SK-N-SH (cell line): ENCODE results near the gene NEUROG2. TPM values are rescaled to one million over a fixed set of nuclear protein-coding genes. Genes with fewer than 3 reads are reported as not detected.

ENCODE experiments used
- CTCF ChIA-PET: fragments of 300-600, 350-600 bp; formaldehyde crosslinking; extraction: SDS; loops from one replicate; lab custom pipeline; 2021; lab: Yijun Ruan, JAX
- POLR2A ChIA-PET: fragments of 350-600 bp; sonication (Branson Sonifier 250); formaldehyde crosslinking; extraction: SDS; loops from one replicate; lab custom pipeline; 2020; ENCODE audit warnings: antibody characterized with exemption, inconsistent platforms; lab: Yijun Ruan, JAX
- DNase-seq: peaks from one replicate; pipeline ENCODE4 v3.0.0; 2012
- H2AFZ ChIP-seq: fragments of 200-600 bp; sonication (generic); 2 replicates; pipeline ENCODE4 v1.8.1; 2016; ENCODE audit warnings: antibody characterized with exemption, mild to moderate bottlenecking, low read depth
- H3F3A ChIP-seq: fragments of 200-600 bp; sonication (generic); replicated peaks from 2 replicates; pipeline ENCODE3; 2016; ENCODE audit warnings: antibody characterized with exemption, mild to moderate bottlenecking; ENCODE audit not compliant: insufficient read depth
- H3K27ac ChIP-seq, 2 experiments: fragments of 200-500 bp in 1 of 2; fragments of 200-600 bp in 1 of 2; sonication (Bioruptor generic) in 1 of 2; sonication (generic), shearing (Covaris generic) in 1 of 2; 2 replicates each; pipeline versions ENCODE4 v1.5.1 to v1.6.1; 2014 to 2016; ENCODE audit warnings: low read depth in 2 of 2, inconsistent platforms in 1 of 2, low read length in 1 of 2, mild to moderate bottlenecking in 1 of 2, mixed read lengths in 1 of 2
- H3K27me3 ChIP-seq: fragments of 200-600 bp; sonication (generic), shearing (Covaris generic); 2 replicates; pipeline ENCODE4 v1.6.1; 2016; ENCODE audit warnings: mixed run types; ENCODE audit not compliant: insufficient read depth
- H3K36me3 ChIP-seq, 2 experiments: fragments of 200-500 bp in 1 of 2; fragments of 200-600 bp in 1 of 2; sonication (Bioruptor generic) in 1 of 2; sonication (generic) in 1 of 2; replicated peaks in 1 of 2; 2 replicates each; pipeline versions ENCODE3 to v1.5.1; 2014 to 2016; ENCODE audit warnings: low read length in 1 of 2, mild to moderate bottlenecking in 1 of 2; ENCODE audit not compliant: insufficient read depth in 2 of 2, control insufficient read depth in 1 of 2
- H3K4me1 ChIP-seq, 2 experiments: fragments of 200-500 bp in 1 of 2; fragments of 200-600 bp in 1 of 2; sonication (Bioruptor generic) in 1 of 2; sonication (generic), shearing (Covaris generic) in 1 of 2; 2 replicates each; pipeline versions ENCODE4 v1.5.1 to v1.6.1; 2014 to 2016; ENCODE audit warnings: low read depth in 1 of 2, low read length in 1 of 2, mixed run types in 1 of 2; ENCODE audit not compliant: insufficient read depth in 2 of 2, control insufficient read depth in 1 of 2
- H3K4me2 ChIP-seq: fragments of 200-600 bp; sonication (generic), shearing (Covaris generic); 2 replicates; pipeline ENCODE4 v1.6.1; 2017; ENCODE audit warnings: mixed run types
- H3K4me3 ChIP-seq, 2 experiments: fragments of 200-500 bp in 1 of 2; fragments of 200-600 bp in 1 of 2; sonication (Bioruptor generic) in 1 of 2; sonication (generic), shearing (Covaris generic) in 1 of 2; 2 replicates each; pipeline versions ENCODE4 v1.5.1 to v1.8.1; 2014 to 2016; ENCODE audit warnings: low read depth in 2 of 2, inconsistent platforms in 1 of 2, low read length in 1 of 2, mild to moderate bottlenecking in 1 of 2, mixed read lengths in 1 of 2, moderate library complexity in 1 of 2
- H3K79me2 ChIP-seq: fragments of 200-600 bp; sonication (generic); 2 replicates; pipeline ENCODE4 v1.8.1; 2017; ENCODE audit warnings: mild to moderate bottlenecking; ENCODE audit not compliant: insufficient read depth
- H3K9ac ChIP-seq: fragments of 200-600 bp; sonication (generic); 2 replicates; pipeline ENCODE4 v1.6.1; 2017; ENCODE audit warnings: mixed run types
- H3K9me2 ChIP-seq: fragments of 200-600 bp; sonication (generic); 2 replicates; pipeline ENCODE4 v1.6.1; 2017; ENCODE audit warnings: mixed run types
- H3K9me3 ChIP-seq: fragments of 200-600 bp; sonication (generic); 2 replicates; pipeline ENCODE4 v1.6.1; 2017; ENCODE audit warnings: mixed run types, mild to moderate bottlenecking, moderate library complexity
- H4K20me1 ChIP-seq: fragments of 200-600 bp; sonication (generic); 2 replicates; pipeline ENCODE4 v1.6.1; 2017; ENCODE audit warnings: mild to moderate bottlenecking, mixed run types; ENCODE audit not compliant: insufficient read depth
- EP300 ChIP-seq, 2 experiments: IDR thresholded peaks; 2 replicates each; pipeline versions ENCODE4 v1.4.0 to v1.6.1; 2012; ENCODE audit warnings: borderline replicate concordance in 1 of 2, low read depth in 1 of 2, low read length in 1 of 2
- EZH2phosphoT487 ChIP-seq: fragments of 200-600 bp; sonication (generic); IDR thresholded peaks from 2 replicates; pipeline ENCODE4 v1.6.1; 2017; ENCODE audit warnings: low read depth, mixed run types, mild to moderate bottlenecking, antibody characterized with exemption, moderate library complexity, borderline replicate concordance
- FOSL2 ChIP-seq: IDR thresholded peaks from 2 replicates; pipeline ENCODE4 v1.4.0; 2012; ENCODE audit warnings: low read depth, mild to moderate bottlenecking, moderate library complexity, borderline replicate concordance
- GABPA ChIP-seq: IDR thresholded peaks from 2 replicates; pipeline ENCODE4 v1.4.0; 2012; ENCODE audit warnings: low read depth, mild to moderate bottlenecking
- GATA2 ChIP-seq: sonication (generic); formaldehyde crosslinking; IDR thresholded peaks from 2 replicates; pipeline ENCODE4 v1.5.0; 2020; ENCODE audit warnings: mild to moderate bottlenecking, missing genetic modification reagents
- MEF2A ChIP-seq: IDR thresholded peaks from 2 replicates; pipeline ENCODE4 v1.4.0; 2012; ENCODE audit warnings: low read depth, borderline replicate concordance
- NFIC ChIP-seq: IDR thresholded peaks from 2 replicates; pipeline ENCODE4 v1.4.0; 2012; ENCODE audit warnings: borderline replicate concordance
- RXRA ChIP-seq: IDR thresholded peaks from 2 replicates; pipeline ENCODE4 v1.4.0; 2012; ENCODE audit warnings: low read depth, mild to moderate bottlenecking, borderline replicate concordance
- SMC3 ChIP-seq: IDR thresholded peaks from 2 replicates; pipeline ENCODE4 v1.6.1; 2012; ENCODE audit warnings: low read depth, low read length, improper control_type of control experiment
- TCF12 ChIP-seq: IDR thresholded peaks from 2 replicates; pipeline ENCODE4 v1.4.0; 2012
- WGBS: methylation state at CpG from one replicate; pipeline ENCODE4 v1.1.6; 2017; ENCODE audit warnings: low lambda C conversion rate; 5-methylcytosine and 5-hydroxymethylcytosine counted together
- polyA plus RNA-seq, 3 experiments: library from polyadenylated mRNA; depleted of rRNA; stranded (reverse); fragments of >200 nt; gene quantifications; 2 replicates each; pipeline ENCODE4 v1.2.3, GENCODE V29; 2012
- TF ChIP-seq, protein P1 (sequence below): IDR thresholded peaks from 2 replicates; pipeline ENCODE4; 2012
- TF ChIP-seq, protein P2 (sequence below): IDR thresholded peaks from 2 replicates; pipeline ENCODE4 v1.4.0; 2012; ENCODE audit warnings: low read depth
- TF ChIP-seq, protein P3 (sequence below): IDR thresholded peaks from 2 replicates; pipeline ENCODE4 v1.4.0; 2012; ENCODE audit warnings: low read depth, borderline replicate concordance
- TF ChIP-seq, protein P4 (sequence below): fragments of 150-350 bp; IDR thresholded peaks from 2 replicates; pipeline ENCODE4 v1.6.1; 2016; ENCODE audit warnings: mild to moderate bottlenecking, low read depth, low read length
- TF ChIP-seq, protein P5 (sequence below): IDR thresholded peaks from 2 replicates; pipeline ENCODE4 v1.4.0; 2012; ENCODE audit warnings: low read depth, borderline replicate concordance
- TF ChIP-seq, protein P6 (sequence below): fragments of 200-600 bp; sonication (generic); IDR thresholded peaks from 2 replicates; pipeline ENCODE4 v1.6.1; 2017; ENCODE audit warnings: antibody characterized with exemption, mild to moderate bottlenecking, moderate library complexity

Gene NEUROG2
- polyA plus RNA-seq, 1 of the 3 experiments (the other 2 are of a cell fraction), result not detected

DNA sequence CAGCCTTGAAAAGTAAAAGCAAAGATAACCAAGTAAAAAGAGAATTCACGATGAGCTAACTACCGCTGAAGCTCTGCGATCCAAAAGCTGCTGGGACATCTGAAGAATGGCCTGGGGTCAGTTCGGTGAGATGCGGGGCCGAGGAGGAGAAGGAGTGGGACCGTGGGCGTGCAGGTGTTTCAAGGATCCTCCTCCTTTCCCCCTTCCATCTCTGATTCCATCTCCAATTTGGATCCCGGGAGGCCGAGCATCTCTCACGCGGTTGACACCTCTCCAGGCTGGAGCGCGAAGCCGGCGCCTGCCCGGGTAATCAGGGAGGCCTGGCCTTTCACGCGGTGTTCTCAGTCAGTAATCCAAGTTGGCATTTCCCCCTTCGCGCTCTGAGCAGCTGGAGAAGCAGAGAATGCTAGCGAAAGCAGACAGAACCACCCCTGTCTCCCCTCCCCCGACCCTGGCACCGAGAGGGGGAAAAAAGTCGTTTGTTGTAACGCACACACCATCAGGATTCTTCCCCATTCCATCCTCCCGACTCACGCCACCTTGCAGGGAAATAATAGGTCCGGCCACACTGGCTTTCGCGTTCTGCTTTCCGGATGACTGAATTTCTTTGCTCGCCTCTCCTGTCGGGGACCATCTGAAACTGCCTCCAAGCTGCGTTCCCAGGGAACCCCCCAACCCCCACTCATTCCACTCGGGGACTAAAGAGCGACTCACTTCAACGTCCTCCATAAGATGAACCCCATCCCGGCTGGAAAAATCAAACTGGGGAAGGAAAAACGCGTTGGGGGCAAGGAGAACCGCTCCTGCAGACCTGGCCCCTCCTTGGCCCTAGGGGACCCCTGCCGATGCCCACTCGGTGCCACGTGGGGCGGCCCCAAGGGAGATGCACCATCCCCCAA, 6.5 kb downstream of the NEUROG2 start:
- peak overlapping the region; percentile 81; the same call in 1 of the 2 replicates for H2AFZ ChIP-seq

More for the DNA sequence above, 6.5 kb downstream of the NEUROG2 start:
- Histone ChIP-seq H3K27ac (no peak overlapping the region), H3K9me3 (no peaks in the 10 kb centered on the region), H3K9ac (no peak overlapping the region), H3K4me1 (peaks cover 4 to 22% of the 10 kb centered on the region in 2 experiments; a peak in 3 of 4 replicates), H3F3A (no peaks in the 10 kb centered on the region), H3K79me2 (no peaks in the 10 kb centered on the region), H4K20me1 (no peaks in the 10 kb centered on the region), H3K27me3 (peaks cover 15% of the 10 kb centered on the region), H3K9me2 (no peaks in the 10 kb centered on the region), H3K4me2 (peak overlapping the region; percentile 92), H3K4me3 (peak overlapping the region; percentile 46 to 67), H3K36me3 (no peaks in the 10 kb centered on the region)
- ChIA-PET CTCF (interaction anchor here (1.4 to 2.4 kb wide), 5 partner anchors 9 to 189 kb away, joined by 3 to 8 read pairs (median 6); no protein-coding TSS in a partner anchor), POLR2A (no interaction called here)
- peak; percentile 49 for DNase-seq
- 26% methylated on average over 43 of the region's 46 CpGs for WGBS
- TF ChIP-seq FOSL2 (no peak), GABPA (no peak), TCF12 (no peak), MEF2A (no peak), SMC3 (no peak), NFIC (no peak), EZH2phosphoT487 (no peak), RXRA (no peak), EP300 (IDR thresholded peaks at IDR 0.05; ENCODE audit: borderline replicate concordance in 1 of 2, low read depth in 1 of 2, low read length in 1 of 2) (no peak), GATA2 (no peak)
- TF ChIP-seq, protein P1, sequence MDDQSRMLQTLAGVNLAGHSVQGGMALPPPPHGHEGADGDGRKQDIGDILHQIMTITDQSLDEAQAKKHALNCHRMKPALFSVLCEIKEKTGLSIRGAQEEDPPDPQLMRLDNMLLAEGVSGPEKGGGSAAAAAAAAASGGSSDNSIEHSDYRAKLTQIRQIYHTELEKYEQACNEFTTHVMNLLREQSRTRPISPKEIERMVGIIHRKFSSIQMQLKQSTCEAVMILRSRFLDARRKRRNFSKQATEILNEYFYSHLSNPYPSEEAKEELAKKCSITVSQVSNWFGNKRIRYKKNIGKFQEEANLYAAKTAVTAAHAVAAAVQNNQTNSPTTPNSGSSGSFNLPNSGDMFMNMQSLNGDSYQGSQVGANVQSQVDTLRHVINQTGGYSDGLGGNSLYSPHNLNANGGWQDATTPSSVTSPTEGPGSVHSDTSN, result no peak
- TF ChIP-seq, protein P2, sequence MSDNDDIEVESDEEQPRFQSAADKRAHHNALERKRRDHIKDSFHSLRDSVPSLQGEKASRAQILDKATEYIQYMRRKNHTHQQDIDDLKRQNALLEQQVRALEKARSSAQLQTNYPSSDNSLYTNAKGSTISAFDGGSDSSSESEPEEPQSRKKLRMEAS, result no peak
- TF ChIP-seq, protein P3, sequence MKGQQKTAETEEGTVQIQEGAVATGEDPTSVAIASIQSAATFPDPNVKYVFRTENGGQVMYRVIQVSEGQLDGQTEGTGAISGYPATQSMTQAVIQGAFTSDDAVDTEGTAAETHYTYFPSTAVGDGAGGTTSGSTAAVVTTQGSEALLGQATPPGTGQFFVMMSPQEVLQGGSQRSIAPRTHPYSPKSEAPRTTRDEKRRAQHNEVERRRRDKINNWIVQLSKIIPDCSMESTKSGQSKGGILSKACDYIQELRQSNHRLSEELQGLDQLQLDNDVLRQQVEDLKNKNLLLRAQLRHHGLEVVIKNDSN, result no peak
- TF ChIP-seq, protein P4, sequence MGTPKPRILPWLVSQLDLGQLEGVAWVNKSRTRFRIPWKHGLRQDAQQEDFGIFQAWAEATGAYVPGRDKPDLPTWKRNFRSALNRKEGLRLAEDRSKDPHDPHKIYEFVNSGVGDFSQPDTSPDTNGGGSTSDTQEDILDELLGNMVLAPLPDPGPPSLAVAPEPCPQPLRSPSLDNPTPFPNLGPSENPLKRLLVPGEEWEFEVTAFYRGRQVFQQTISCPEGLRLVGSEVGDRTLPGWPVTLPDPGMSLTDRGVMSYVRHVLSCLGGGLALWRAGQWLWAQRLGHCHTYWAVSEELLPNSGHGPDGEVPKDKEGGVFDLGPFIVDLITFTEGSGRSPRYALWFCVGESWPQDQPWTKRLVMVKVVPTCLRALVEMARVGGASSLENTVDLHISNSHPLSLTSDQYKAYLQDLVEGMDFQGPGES, result no peak
- TF ChIP-seq, protein P5, sequence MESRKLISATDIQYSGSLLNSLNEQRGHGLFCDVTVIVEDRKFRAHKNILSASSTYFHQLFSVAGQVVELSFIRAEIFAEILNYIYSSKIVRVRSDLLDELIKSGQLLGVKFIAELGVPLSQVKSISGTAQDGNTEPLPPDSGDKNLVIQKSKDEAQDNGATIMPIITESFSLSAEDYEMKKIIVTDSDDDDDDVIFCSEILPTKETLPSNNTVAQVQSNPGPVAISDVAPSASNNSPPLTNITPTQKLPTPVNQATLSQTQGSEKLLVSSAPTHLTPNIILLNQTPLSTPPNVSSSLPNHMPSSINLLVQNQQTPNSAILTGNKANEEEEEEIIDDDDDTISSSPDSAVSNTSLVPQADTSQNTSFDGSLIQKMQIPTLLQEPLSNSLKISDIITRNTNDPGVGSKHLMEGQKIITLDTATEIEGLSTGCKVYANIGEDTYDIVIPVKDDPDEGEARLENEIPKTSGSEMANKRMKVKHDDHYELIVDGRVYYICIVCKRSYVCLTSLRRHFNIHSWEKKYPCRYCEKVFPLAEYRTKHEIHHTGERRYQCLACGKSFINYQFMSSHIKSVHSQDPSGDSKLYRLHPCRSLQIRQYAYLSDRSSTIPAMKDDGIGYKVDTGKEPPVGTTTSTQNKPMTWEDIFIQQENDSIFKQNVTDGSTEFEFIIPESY, result no peak
- TF ChIP-seq, protein P6, sequence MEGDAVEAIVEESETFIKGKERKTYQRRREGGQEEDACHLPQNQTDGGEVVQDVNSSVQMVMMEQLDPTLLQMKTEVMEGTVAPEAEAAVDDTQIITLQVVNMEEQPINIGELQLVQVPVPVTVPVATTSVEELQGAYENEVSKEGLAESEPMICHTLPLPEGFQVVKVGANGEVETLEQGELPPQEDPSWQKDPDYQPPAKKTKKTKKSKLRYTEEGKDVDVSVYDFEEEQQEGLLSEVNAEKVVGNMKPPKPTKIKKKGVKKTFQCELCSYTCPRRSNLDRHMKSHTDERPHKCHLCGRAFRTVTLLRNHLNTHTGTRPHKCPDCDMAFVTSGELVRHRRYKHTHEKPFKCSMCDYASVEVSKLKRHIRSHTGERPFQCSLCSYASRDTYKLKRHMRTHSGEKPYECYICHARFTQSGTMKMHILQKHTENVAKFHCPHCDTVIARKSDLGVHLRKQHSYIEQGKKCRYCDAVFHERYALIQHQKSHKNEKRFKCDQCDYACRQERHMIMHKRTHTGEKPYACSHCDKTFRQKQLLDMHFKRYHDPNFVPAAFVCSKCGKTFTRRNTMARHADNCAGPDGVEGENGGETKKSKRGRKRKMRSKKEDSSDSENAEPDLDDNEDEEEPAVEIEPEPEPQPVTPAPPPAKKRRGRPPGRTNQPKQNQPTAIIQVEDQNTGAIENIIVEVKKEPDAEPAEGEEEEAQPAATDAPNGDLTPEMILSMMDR, result no peak
